HG03097 (cell line): ENCODE results near the gene IZUMO1R.
"Not testable (repeated sequence)": the region's sequence is repeated elsewhere in the genome, so short reads cannot be mapped to it uniquely, and the experiment has no call there.

Source experiments
- ATAC-seq: cut with Tn5 transposase; IDR thresholded peaks from one replicate; pipeline ENCODE4 v1.9.1; 2021; ENCODE audit not compliant: unreplicated experiment, low FRiP score

IZUMO1R gene

DNA sequence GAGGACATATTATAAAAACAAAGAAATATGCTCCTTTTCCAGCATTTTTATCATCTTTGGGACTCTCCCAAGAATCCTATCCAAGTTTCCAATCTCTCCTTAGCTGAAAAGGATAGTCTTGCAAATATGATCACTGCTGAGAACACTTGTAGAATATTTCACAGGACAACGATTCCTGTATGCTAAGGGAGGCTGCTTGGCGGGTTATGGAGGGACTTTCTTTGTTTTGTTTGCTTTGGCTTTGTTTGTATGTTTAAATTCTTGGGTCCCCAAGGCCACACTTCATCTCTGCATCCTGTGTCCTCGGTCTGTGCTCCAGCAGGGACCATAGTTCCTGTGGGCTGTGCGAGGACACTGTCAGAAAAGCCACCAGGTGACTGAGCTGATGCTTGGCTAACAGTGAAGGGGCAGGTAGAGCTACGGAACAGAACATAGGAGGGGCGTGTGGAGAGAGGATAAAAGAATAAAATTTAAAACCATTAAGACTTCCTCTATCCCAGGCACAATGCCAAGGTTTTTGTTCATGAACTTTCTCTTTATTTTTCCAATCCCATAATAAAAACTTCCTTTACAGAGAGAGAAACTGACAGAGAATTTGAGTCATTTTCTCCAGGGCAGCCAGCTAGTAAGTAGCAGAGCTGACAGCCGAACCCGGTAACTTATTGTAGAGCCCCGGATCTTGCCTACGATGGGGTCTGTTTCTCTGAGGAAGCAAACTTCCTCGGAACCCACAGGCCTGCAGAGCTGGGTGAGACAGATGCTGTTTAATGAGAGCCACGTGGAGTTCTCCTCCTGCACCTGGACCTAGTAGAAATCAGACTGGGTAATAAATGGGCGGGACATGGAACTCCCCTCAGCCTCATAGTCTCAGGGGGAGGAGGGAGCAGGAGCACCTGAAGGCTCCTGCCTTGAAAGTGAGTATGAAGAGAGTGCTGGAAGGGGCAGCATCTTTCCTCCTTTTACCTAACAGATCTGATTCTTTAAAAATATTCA lies at the start of gene IZUMO1R:
Gene IZUMO1R (plus strand): TSS at position 615 of the 993 bp plus-strand sequence. CDS start 1,057 bp downstream, outside the sequence.
- no peak for ATAC-seq

GRCh38 chr11:94271885-94272372 lies 32.5 kb upstream of the IZUMO1R start:
- ATAC-seq = peak; percentile 76

DNA sequence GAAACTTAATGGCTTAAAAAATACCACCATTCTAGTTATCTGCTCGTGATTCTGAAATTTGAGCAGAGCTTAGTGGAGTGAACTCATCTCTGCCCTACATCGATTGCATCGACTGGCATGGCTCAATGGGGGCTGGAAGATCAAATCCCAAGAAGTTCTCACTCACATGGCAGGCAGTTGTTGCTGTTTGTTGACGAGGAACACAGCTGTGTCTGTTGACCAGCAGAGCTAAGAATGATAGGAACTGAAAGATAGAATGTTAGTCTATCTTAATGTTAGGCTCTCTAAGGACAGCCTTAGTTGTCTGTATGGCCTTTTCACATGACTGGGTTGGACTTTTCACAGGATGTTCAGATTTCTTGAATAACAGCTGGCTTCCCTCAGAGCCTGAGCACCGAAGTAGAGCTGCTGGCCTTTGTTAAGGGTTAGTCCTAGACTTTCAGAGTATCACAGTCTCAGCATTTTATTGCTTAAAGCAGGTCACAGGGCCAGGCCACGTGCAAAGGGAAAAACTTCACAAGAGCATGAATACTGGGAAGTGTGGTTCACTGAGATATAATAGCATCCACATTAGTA lies 31.6 kb upstream of the IZUMO1R start:
- no peak for ATAC-seq

- ATAC-seq = no peak
Observed at GRCh38 chr11:94275961-94276360, 28.4 kb upstream of the IZUMO1R start.

DNA sequence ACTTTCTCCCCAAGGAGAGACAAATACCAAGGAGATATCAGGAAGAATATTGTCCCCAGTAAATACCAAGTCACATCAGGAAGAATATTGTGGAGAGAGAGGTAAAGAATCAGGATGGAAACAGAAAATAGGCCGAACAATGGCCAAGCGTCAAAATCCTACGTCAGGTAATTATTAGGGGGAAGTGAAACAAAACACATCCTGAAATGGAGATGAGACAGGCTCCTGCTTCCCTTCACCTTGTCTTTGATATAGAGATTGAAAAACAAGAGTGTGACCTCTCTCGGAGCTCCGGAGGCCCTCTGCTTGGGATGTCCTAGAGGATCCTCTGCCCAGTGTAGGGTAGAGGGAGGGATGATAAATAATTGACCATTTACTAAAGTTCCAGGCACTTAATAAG lies 27.4 kb upstream of the IZUMO1R start:
- no peak for ATAC-seq

- ATAC-seq = not testable (repeated sequence)
Observed at GRCh38 chr11:94278207-94278606, 26.2 kb upstream of the IZUMO1R start.

DNA sequence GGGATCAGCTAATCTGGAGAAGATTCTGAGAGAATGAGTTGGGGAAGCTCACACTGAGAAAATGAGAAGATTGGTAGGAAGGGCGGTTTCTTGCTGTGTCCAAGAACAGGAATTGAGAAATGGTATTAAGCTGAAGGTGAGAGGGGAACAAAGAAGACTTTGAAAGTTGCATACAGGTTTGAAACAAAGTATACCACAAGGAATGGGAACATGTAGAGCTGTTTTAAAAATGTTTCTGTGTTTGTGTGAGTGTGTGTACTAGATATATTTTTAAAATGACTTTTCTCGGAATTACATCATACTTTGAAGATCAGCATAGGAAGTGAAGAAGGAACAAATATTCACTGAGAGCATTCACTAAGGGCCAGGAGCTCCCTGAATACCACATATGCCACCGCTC lies 24.4 kb upstream of the IZUMO1R start:
- ATAC-seq = no peak

GRCh38 chr11:94281324-94281723 lies 23.1 kb upstream of the IZUMO1R start:
- no peak for ATAC-seq

DNA sequence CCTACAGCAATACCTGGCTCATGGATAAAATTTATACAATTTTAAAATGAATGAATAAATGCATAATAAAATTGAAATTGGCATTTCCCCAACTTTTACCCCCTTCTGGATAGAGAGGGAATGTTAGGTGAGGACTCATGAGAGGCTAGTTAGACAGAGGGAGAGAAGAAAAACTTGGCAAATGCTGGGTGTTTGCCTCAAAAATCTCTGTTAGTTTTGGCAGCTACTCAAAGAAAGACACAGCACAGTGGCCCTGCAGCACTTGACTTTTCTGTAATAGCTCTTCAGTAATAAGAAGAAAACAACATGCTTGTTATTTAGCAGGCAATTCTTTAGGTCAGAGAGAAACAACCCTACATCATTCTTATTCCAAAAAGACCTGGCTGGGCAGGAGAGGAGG lies 20.7 kb upstream of the IZUMO1R start:
- no peak for ATAC-seq

- ATAC-seq = no peak
Observed at GRCh38 chr11:94295534-94295933, 8.8 kb upstream of the IZUMO1R start.

DNA sequence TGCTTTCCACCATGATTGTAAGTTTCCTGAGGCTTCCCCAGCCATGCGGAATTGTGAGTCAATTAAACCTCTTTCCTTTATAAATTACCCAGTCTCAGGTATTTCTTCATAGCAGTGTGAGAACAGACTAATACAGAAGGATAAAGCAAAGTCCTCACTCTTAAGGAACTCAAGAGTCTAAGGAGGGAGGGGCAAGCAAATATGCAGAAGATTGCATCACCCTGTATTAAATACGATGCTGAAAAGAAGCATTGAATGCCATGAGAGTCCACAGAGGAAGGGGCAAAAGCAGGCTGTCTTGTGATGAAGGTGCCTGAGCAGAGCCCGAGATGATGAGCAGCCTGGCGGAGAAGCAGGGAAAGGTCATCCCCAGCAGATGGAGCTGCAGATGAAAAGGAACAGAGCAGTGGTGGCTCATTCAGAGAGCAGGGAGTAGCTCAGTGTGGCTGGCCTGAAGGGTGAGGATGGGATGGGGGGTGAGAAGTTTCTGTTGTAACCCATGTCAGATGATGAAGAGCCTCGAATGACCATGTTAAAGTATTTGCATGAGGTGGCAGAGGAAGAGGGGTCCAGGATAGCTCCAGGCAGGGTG lies 6.3 kb upstream of the IZUMO1R start:
- no peak for ATAC-seq

DNA sequence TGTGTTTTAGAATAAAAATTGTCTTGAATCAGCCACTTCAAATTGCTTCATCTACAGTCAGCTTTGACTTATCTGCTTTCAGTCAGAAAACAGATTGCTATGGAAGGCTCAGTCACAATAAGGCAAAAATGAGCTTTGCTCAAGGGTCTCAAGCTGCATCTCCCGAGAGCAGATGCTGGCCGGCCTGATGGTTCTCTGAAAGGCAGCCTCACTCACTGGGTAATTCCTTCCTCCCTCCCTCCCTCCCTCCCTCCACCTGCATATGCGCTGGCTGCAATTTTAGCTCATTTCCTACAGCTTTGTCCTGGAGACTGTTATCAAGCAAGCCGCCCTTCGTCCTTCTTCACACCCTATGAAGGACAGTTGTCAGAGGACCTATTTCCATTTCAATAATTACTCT lies 1.6 kb upstream of the IZUMO1R start:
- no peak for ATAC-seq

GRCh38 chr11:94305146-94305545 lies 766 bp downstream of the IZUMO1R start:
- ATAC-seq = no peak

DNA sequence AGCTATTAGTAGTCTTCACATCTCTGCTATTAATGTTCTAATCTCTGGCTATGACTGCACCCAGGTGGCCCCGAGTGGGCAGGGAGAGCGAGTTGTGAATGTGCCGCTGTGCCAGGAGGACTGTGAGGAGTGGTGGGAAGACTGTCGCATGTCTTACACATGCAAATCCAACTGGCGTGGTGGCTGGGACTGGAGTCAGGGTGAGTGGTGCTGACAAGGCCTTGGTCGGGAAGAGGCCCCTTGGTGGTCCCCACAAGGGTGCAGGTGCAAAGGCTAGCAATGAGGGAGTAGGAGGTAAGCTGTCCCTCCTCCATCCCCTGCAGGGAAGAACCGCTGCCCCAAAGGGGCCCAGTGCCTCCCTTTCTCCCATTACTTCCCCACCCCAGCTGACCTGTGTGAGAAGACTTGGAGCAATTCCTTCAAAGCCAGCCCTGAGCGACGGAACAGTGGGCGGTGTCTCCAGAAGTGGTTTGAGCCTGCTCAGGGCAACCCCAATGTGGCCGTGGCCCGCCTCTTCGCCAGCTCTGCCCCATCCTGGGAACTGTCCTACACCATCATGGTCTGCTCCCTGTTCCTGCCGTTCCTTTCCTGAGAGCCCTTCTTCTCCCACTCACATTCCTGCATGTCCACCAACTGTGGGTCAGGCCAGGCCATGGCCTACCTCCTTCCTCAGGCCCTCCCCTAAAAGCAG lies 2.9 kb downstream of the IZUMO1R start:
- ATAC-seq = no peak

DNA sequence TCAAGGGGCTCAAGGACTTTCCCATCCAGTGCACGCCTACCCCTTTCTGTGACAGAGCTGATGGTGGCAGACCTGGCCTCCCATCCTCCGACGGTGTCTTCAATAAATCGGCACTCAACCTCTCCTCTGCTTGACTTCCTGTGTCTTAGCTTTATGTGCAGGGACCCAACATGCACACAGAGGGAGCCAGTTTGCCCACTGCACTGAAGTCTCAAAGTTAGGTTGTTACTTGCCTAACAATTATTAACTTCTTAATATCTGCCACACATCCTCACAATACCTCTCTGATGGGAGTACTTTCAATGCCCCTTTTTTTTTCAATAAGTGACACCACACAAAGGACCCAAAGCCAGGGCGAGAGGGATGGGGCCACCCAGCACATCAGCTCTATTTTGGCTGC lies 3.6 kb downstream of the IZUMO1R start:
- no peak for ATAC-seq

- no peak for ATAC-seq
Observed at GRCh38 chr11:94309757-94310156, 5.4 kb downstream of the IZUMO1R start.

- no peak for ATAC-seq
Observed at GRCh38 chr11:94310191-94310875, 6.0 kb downstream of the IZUMO1R start.

- ATAC-seq = no peak
Observed at GRCh38 chr11:94312339-94312738, 8.0 kb downstream of the IZUMO1R start.

DNA sequence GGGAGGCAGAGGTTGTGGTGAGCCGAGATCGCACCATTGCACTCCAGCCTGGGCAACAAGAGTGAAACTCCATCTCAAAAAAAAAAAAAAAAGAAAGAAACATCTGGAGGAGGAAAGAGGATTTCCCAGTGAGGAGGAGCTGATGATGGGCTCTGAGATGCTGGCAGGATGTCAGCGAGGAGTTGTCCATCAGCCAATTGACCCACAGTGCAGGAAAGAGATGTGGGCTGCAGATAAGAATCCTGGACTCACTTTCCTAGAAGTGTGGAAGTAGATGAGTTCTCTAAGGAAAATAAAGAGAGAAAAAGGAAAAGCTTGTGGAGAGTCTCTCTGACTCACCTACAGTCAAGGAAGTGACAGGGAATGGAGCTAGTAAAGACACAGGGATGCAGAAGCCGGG lies 9.7 kb downstream of the IZUMO1R start:
- ATAC-seq = no peak

- ATAC-seq = no peak
Observed at GRCh38 chr11:94315664-94316063, 11.3 kb downstream of the IZUMO1R start.
